NCI-H510A (cell line): ENCODE measurements around the gene CDH4.
"Not testable (repeated sequence)": the region's sequence is repeated elsewhere in the genome, so short reads cannot be mapped to it uniquely, and the experiment has no call there.

Experiments
- DNase-seq: peaks from one replicate; lab custom pipeline; 2025; lab: John Stamatoyannopoulos, UW

The CDH4 gene

GRCh38 chr20:61459705-61460104, 207.6 kb downstream of the CDH4 start:
- no peak for DNase-seq

DNA sequence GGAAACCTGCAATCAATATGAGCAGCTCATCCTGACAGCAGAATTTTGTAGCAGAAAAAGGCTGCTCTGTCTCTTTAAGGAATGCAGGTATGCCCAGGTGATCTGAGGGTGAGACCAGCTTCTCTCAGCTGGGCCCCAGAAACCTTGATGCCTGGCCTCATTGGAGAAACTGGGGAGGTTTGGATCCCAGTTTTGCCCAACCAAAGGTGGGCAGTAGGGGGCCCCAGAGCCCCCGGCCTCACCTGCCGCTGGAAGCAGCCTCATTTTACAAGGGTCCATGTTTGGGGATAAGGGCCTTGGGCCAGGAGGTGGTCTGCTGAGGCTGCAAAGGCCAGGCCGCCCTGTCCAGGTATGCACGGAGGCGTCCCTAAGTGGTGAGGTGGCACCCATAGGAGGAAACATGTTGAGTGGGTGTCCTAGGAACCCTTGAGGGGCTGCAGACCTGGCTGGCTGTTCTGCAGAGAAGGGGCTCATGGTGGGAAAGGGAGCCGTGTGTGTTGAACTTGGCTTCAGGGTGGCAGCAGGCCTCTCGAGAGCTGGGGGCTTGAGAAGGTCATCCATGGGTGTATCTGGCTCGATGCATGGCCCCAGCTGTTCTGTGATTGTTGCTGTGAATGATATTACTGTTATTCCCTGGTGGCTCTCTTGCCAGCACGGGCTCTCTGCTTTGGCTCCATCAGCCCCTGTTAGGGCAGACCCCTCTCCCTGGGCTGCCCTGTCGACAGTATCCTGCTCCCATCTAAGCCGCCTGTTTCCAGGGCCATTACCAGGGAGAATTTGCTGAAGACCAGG, 208.4 kb downstream of the CDH4 start:
- DNase-seq = no peak

DNA sequence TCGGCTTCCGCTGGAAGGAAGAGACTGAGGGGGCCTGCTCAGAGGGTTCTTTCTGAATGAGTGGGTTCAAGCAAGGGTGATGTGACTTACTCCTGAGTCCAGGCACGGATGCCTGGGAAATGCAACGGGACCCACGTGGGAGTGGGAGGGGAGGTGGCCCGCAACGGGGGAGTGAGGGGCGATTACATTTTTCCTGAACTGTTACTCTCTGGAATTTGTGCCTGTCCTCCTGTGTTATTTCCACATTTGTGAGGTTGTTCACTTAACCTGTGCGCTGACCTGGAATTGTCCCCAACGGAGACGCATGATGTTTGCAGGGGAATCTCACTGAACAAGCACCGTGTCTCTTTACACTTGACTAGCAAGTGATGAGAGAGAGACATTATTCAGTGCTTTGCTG, 209.4 kb downstream of the CDH4 start:
- DNase-seq = no peak

DNA sequence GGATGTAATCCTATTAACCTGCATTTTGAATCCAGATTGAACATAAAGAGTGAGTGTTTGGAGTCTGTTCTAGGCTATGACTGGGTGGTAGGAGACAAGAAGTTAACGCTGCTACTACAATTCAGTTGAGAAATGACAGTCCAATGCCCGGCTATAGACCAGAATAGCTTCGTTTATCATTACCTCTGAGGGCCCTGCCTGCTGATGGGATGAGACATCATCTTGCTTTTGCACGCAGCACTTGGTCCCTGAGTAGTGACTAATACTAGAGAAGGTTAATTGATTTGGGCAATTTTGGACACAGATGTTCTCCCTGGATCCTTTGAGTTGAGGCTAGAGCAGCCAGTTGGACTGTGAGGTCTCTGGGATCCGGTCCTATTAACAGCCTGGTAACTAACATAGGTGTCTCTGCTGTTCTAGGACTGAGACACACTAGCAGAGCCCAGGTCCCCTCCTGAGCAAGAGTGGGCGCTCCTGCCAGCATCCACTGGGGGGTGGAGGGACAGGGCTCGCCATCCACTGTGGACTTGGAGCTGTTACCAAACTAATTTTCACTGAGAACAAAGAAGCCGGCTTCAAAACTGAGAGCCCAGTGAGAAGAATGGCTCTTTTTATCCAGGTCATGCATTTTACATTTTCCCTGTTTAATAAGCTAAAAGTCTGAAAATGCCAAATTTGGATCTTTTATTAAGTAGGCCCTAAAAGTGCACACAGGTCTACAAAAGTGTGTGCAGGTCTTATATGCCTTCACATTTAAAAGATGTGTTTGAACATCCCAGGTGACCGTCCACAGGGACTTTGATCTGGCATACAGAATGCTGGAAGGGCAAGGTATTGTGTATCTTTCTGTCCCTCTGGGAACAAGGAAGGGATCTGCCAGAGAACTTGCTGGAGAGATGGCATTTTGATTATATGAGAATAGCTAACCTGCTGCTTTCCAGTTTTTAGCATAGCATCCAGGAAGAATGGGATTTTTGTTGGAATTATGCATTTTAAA, 212.5 kb downstream of the CDH4 start:
- no peak for DNase-seq

DNA sequence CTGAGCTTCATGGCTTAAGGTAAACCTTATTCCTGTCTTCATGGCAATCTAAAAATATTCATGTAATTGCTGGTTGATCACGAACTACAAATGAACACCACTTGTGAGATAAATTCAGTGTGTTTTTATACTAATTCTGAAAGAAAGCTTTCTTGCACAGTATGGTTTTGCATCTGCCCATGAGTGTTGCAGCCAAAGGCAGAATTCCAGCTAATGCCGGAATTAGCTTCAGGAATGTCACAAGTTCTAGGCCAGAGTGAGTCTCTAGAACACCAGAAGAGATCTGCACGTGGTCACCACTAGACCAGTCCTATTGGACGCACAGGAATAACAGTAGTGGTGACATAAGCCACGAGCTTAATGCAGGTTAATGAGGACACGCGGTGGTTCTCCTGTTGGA, 223.7 kb downstream of the CDH4 start:
- no peak for DNase-seq

DNA sequence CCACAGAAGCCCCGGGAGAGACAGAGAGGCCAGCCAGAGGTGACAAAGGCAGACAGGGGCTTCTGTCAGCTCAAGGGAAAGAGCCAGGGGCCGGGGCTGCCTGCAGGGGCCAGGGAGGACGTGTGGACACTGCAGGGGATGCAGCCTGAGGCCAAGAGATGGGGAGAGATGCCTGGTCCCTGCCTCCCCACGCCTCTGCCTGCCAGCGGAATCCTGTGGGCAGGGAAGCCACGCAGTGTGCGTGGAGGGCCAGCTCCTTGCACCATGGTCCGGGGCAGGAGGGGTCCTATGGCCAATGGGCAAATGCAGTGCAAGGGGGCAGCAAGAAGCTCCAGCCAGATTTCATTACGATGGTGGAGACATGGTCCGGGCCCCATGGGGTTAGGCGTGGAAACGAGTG, 224.9 kb downstream of the CDH4 start:
- DNase-seq = no peak

DNA sequence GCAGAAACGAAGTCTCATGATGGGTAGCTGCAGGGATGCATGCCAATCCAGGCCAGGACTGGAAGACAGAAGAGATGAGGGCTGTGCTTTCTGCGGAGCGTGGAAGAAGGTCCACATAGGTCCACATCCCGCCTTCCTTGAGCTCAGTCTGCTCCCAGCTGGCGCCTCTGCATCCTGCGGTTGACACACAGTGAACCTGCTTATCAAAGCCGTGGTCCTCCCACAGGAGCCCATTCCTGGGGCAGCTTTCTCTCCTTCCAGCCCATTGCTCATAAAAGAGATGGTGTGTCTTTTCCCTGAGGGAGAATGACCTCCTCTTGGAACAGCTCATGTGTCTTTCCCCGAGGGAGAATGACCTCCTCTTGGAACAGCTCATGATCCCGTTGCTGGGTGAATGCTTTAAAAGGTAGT, 225.4 kb downstream of the CDH4 start:
- no peak for DNase-seq

DNA sequence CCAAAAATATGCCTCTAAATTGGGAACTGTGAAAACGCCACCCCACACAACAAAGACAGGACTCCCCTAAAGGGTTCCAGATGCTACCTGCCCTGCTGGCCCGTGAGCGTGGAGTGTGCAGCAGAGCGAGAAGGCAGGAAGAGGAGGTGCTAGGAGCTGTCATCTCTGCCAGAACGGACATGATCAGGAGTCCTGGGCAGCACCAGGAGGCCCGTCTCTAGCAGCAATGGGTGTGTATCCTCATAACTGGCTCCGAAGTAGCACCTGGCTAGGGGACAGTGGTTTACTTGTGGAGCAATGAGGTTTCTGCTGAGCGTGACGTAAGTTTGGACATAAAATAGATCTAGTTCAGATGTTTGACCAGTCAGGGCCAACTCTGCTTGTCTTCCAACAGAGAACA, 226.0 kb downstream of the CDH4 start:
- no peak for DNase-seq

DNA sequence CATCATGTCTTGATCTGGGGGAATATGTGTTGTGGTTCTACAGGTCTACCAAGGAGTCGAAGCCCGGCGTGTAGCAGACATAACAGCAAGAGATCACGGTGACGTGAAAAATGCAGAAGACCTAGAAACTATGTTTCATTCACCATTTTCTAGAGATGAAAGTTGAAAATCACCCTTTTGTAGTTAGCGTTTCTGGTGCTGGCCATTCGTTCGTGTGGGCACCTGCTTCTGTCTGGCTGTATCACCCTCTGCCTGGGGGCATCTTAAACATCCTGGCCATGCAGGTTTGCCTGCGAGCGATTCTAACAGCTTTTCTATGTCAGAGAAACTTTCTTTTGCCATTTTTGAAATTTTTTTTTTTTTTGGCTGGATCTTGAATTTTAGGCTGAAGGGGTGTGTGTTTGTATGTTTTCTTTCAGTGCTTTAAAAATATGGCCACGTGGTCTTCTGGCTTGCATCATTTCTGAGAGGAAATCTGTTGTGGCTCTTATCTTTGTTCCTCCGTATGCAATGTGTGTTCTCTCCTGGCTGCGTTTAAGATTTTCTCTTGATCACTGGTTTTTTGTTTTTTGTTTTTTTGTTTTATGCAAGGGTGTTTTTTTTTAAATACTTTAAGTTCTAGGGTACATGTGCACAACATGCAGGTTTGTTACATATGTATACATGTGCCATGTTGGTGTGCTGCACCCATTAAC, 226.7 kb downstream of the CDH4 start:
- DNase-seq = no peak

GRCh38 chr20:61479433-61479832, 227.4 kb downstream of the CDH4 start:
- DNase-seq = not testable (repeated sequence)

GRCh38 chr20:61480158-61480825, 228.2 kb downstream of the CDH4 start:
- no peak for DNase-seq

DNA sequence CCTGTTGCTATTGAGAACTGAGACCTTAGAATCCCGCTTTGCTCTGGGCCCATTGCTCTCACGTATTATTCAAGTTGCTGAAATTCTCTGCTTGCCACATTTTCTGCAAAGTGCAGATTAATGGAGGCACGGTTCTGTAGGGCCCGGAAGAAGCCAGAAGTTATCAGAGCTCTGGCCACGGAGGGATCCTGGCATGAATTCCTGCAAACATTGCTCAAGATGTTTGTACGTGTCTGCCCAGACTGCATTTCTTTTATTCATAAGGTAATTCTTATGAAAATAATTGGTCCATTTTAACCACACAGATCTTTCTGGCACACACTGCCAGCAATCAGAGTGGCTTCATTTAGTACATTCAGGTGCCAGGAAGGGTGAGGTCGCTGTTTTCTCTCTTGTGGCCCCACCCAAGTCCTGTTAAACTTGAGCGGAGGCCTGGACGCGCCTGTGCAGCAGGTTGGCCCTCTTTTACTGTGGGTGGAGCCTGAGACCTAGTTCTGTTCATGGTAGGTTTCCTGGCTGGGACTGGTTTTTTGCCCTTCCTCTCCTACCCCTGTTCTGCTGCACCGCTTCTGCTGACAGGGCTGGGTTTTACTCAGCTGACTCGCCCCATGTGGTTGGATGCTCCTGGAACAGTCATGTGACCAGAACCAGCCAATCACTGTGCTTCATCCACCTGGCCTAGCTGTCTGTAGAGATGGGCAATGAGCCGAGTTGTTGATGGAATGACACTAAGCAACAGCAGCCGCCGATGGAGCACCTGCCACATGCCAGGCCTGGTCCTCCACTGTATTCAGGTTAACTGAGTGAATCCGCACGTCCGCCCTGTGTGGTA, 230.2 kb downstream of the CDH4 start:
- DNase-seq = no peak

- DNase-seq = no peak
Observed at GRCh38 chr20:61482901-61483300, 230.8 kb downstream of the CDH4 start.

GRCh38 chr20:61483336-61484067, 231.4 kb downstream of the CDH4 start:
- no peak for DNase-seq

- no peak for DNase-seq
Observed at GRCh38 chr20:61486198-61486597, 234.1 kb downstream of the CDH4 start.

DNA sequence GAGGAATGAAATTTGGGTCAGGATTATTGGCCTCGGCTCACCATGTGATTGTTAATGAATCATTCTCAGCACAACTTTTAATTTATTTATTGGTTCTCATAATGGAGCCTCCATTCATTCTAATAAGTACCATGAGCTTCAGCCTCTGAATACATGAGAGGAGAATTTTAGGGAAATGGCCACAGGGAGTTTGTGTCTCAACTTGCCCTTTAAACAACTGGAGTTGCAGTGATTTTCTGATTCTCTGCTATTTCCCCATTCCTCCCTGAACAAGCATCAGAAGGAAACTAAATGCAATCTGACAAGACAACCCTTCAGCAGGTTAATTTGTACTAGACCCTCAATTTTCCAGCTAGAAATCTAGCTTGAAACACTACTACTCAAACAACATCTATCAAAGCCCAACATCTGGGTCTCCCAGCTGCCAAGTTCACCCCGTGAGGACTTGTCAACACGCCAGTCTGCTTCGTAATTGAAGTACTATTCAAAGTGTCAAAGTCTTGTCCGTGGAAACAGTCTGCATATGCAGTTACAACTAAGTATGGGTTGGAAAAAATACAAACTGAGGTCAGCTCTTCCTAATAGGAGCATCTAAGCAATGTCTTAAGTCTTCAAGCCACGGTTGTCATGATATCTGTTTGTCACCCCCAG, 235.4 kb downstream of the CDH4 start:
- no peak for DNase-seq

DNA sequence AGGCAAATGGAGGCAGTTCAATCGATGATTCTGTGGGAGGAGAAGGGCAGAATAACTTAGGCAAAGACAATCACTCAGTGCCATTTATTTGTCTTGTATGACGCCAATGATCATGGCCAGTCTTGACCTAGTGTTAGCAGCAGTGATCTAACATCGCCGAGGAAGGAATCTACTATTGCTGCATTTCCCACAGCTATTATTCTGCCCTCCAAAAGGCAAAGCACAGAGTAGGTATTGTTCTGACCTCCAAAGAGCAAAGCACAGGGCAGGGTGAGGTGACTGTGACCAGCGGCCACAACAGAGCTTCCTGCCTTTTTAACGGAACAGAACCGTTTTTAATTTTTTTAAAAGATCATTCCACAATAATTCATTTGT, 235.9 kb downstream of the CDH4 start:
- DNase-seq = no peak

DNA sequence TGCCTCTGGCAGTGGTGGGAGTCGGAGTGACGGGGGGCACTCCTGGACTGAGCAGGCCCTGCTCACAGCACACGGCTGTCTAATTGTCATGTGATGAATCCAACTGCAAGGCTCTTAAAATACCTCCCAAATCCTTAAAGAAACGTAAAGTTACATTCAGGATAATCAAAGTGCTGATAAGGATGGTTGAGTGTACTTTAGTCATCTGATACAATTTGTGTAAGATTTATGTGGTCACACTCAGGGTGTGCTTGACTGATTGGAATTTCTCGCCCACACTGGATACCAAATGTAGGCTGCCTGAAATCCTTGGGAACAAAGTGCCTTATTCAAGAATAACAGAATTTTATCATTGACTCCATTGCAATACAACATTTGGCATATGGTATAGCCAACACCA, 238.7 kb downstream of the CDH4 start:
- DNase-seq = no peak

DNA sequence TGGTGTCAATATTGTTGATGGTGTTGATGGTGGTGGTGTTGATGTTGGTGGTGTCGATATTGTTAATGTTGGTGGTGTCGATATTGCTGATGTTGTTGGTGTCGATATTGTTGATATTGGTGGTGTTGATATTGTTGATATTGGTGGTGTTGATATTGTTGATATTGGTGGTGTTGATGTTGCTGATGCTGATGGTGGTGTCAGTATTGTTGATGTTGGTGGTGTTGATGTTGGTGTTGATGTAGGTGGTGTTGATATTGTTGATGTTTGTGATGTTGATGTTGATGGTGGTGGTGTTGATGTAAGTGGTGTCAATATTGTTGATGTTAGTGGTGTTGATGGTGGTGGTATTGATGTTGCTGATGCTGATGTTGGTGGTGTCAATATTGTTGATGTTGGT, 240.0 kb downstream of the CDH4 start:
- DNase-seq = no peak

DNA sequence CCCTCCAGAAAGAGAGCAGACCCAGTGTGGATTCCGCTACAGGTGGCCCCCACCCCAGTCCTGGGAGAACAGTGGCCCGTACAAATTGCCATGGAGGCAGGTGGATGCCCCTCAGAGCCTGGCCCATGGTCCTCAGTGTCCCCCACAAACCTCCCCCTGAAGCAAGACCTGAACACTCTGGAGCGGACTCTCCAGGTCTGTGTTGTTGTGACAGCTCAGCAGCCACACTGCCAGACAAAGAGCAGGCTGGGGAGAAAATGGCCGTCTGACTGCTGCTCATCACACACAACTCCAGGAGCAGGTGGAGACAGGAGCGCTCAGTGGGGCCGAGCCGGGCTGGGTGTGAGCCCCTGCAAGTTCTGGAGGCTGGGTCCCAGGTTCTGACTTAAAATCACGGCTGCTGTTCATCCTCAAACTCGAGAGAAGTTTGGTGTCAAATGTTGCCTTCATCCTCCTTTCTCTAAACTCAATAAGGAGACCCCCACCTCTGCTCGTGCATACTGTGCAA, 241.8 kb downstream of the CDH4 start:
- no peak for DNase-seq
